Neural crest cell (in vitro differentiated cells): Measurements from ENCODE around the gene GTF2I. TPM values are rescaled to one million over a fixed set of nuclear protein-coding genes. Genes with fewer than 3 reads are reported as not detected.
"Not testable (repeated sequence)": the region's sequence is repeated elsewhere in the genome, so short reads cannot be mapped to it uniquely, and the experiment has no call there.

Source experiments
- DNase-seq: peaks from one replicate; pipeline ENCODE4 v3.0.0; 2021; ENCODE audit warnings: low read depth, mixed read lengths, low spot score
- H3K27ac Mint-ChIP-seq: one replicate; pipeline ENCODE4 v1.8.0; 2021; ENCODE audit warnings: mild to moderate bottlenecking, mixed read lengths; ENCODE audit not compliant: unreplicated experiment
- H3K27me3 Mint-ChIP-seq: 2 replicates; pipeline ENCODE4 v1.8.0; 2021; ENCODE audit warnings: low read depth, mild to moderate bottlenecking, mixed read lengths
- H3K36me3 Mint-ChIP-seq: 2 replicates; pipeline ENCODE4 v1.8.0; 2021; ENCODE audit warnings: low read depth, mild to moderate bottlenecking, mixed read lengths
- H3K4me1 Mint-ChIP-seq: 2 replicates; pipeline ENCODE4 v1.8.0; 2021; ENCODE audit warnings: mixed read lengths
- H3K4me3 Mint-ChIP-seq: one replicate; pipeline ENCODE4 v1.8.0; 2021; ENCODE audit warnings: mild to moderate bottlenecking, mixed read lengths
- H3K9me3 Mint-ChIP-seq: 2 replicates; pipeline ENCODE4 v1.8.0; 2021; ENCODE audit warnings: mixed read lengths
- total RNA-seq: library from RNA; stranded (reverse); gene quantifications from 2 replicates; pipeline ENCODE4 v1.2.1, GENCODE V29; 2021

GTF2I gene
- total RNA-seq, 1 donor from 2014 or later, result 396 TPM

- not testable (repeated sequence) for H3K36me3 Mint-ChIP-seq, H3K27ac Mint-ChIP-seq, H3K4me1 Mint-ChIP-seq, DNase-seq, H3K27me3 Mint-ChIP-seq, H3K9me3 Mint-ChIP-seq, H3K4me3 Mint-ChIP-seq
These were observed 99.2 kb downstream of the GTF2I start for GRCh38 chr7:74756673-74757072.

- not testable (repeated sequence) for H3K36me3 Mint-ChIP-seq, H3K4me1 Mint-ChIP-seq, DNase-seq, H3K27me3 Mint-ChIP-seq, H3K4me3 Mint-ChIP-seq, H3K27ac Mint-ChIP-seq, H3K9me3 Mint-ChIP-seq
These were observed 100.8 kb downstream of the GTF2I start for GRCh38 chr7:74758268-74758667.

DNA sequence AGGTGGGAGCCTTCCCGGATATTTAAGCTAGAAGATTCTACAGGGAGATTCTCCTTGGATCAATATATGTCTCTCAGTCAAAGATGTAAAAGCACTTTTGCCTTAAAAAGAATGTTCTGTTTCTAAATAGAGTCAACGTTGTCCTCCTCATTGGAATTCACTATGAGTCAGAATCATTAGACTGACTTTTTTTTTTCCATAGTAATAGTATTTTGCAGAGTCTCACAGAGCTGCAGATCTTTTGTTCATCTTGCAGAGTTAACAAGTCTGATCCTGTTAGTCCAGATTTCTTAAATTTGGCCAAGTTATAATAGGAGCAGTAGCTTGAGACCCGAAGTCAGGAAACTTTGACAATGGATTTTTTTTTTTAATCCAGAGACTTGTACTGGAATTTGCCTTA lies 101.5 kb downstream of the GTF2I start:
- H3K27ac Mint-ChIP-seq, H3K4me3 Mint-ChIP-seq, H3K36me3 Mint-ChIP-seq, H3K9me3 Mint-ChIP-seq, H3K27me3 Mint-ChIP-seq, H3K4me1 Mint-ChIP-seq, DNase-seq: not testable (repeated sequence)

DNA sequence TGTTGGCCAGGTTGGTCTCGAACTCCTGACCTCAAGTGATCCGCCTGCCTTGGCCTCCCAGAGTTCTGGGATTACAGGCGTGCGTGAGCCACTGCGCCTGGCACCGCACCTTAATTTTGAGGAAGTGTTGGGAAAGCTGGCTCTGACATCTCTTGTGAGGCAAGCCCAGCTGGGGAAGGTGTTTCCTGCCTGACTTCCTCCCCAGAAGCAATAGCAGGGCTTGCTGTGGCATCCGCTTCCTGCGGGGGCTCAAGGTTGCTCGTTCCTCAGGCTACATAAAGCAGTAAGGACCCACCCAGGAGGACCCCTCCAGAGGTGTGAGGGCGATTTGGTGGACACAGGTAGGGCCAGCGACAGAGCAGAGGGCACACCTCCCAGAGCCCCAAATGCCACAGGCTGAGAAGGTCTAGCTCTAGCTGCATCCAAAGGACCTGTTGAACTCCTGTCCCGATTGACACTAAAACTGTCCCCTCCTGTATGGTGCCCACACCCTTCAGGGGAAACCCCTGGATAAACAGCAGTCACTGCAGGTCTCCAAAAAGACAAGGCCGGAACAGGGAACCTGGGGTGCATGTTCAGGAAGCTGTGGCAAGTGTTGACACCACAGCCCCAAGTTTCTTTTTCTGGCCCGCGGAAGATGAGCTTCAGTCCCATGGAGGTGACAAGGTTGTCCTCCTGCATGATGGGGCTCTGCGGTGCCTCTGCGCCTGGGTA lies 107.8 kb downstream of the GTF2I start:
- not testable (repeated sequence) for H3K36me3 Mint-ChIP-seq, H3K27ac Mint-ChIP-seq, H3K4me3 Mint-ChIP-seq, DNase-seq, H3K27me3 Mint-ChIP-seq, H3K4me1 Mint-ChIP-seq, H3K9me3 Mint-ChIP-seq

GRCh38 chr7:74766509-74766908 lies 109.0 kb downstream of the GTF2I start:
- H3K9me3 Mint-ChIP-seq, H3K4me3 Mint-ChIP-seq, H3K27ac Mint-ChIP-seq: not testable (repeated sequence)

DNA sequence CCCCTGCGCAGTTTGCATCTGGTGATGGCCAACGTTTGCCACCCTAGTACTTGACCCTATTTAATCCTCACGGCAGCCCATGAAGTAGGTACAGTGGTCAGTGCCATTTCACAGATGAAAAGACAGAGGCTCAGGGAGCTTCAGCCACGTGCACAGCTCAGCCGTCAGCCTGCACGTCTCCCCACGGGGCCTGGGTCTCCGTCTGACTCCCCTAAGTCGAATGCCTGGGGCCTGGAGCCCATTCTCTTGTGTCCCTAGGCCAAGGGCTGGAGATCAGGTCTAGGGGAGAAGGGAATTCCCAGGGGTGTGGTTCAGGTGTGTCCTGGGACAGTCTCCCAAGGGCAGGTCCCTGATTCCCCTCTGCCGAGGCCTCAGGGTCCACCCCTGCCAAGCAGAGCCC lies 109.5 kb downstream of the GTF2I start:
- H3K4me1 Mint-ChIP-seq, H3K27me3 Mint-ChIP-seq, H3K36me3 Mint-ChIP-seq, H3K4me3 Mint-ChIP-seq, H3K9me3 Mint-ChIP-seq, H3K27ac Mint-ChIP-seq, DNase-seq: not testable (repeated sequence)

More at GRCh38 chr7:74766509-74766908, 109.0 kb downstream of the GTF2I start:
- not testable (repeated sequence) for H3K36me3 Mint-ChIP-seq, DNase-seq, H3K27me3 Mint-ChIP-seq, H3K4me1 Mint-ChIP-seq

DNA sequence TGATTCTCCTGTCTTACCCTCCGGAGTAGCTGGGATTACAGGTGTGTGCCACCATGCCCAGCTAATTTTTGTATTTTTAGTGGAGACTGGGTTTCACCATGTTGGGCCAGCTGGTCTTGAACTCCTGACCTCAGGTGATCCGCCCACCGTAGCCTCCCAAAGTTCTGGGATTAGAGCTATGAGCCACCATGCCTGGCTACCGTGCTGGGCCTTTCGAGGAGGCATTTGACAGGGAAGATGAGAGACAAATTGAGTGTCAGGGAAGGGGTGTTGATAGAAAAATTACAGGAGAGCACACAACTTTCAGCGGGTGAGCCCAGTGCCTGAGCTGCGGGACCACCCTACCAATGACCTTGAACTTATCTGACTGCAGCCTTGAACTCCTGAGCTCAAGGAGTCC lies 112.5 kb downstream of the GTF2I start:
- DNase-seq, result not testable (repeated sequence)

GRCh38 chr7:74772093-74772492 lies 114.6 kb downstream of the GTF2I start:
- not testable (repeated sequence) for H3K27me3 Mint-ChIP-seq, H3K4me3 Mint-ChIP-seq, DNase-seq, H3K27ac Mint-ChIP-seq, H3K9me3 Mint-ChIP-seq, H3K4me1 Mint-ChIP-seq, H3K36me3 Mint-ChIP-seq

More for the DNA sequence above, 112.5 kb downstream of the GTF2I start:
- H3K27ac Mint-ChIP-seq, H3K4me3 Mint-ChIP-seq, H3K36me3 Mint-ChIP-seq, H3K9me3 Mint-ChIP-seq, H3K4me1 Mint-ChIP-seq, H3K27me3 Mint-ChIP-seq: not testable (repeated sequence)

DNA sequence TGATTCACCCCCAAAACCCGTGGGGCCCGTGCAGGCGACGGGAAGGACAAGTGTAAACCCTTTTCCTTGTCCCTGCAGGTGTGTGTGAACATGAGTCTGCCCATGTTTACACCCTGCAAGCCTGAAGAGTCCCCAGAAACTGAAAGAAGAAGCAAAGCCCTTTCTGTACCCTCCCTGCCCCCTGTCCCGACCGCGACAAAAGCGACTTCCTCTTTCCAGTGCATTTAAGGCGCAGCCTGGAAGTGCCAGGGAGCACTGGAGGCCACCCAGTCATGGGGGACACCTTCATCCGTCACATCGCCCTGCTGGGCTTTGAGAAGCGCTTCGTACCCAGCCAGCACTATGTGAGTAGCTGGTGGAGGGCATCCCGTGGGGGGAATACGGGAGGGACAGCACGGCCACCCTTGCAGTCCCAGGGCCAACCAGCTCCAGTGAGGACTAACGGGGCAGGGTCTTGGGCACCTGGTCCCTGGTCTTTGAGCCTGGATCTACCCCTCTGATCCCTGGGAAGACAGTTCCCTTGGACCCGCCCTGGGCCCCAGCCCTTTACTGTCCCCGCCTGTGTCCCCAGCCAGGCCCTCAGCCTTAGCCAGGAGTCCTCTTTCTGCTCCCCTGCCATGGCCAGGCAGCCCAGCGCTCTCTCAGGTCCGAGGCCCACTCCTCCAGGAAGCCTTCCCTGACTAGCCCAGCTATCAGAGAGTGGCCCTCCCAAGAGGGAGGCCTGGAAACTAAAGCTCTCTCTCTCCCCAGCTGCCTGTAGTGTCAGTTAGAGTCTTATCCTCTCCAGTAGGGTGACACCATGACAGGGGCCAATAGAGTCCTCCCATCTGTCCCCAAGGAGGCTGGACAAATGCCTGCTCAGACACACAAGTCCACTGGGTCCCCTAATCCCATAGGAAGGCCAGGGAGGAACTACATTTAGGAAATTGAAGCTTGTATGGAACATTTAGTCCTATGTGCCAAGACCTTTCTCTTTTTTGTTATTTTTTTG lies 116.5 kb downstream of the GTF2I start, which contains the start of gene NCF1:
TSS of gene NCF1 (plus strand) at position 252 of the 991 bp plus-strand sequence. CDS start at position 273, 21 bp downstream.
- not testable (repeated sequence) for H3K9me3 Mint-ChIP-seq, DNase-seq, H3K27me3 Mint-ChIP-seq, H3K27ac Mint-ChIP-seq, H3K36me3 Mint-ChIP-seq, H3K4me1 Mint-ChIP-seq, H3K4me3 Mint-ChIP-seq

DNA sequence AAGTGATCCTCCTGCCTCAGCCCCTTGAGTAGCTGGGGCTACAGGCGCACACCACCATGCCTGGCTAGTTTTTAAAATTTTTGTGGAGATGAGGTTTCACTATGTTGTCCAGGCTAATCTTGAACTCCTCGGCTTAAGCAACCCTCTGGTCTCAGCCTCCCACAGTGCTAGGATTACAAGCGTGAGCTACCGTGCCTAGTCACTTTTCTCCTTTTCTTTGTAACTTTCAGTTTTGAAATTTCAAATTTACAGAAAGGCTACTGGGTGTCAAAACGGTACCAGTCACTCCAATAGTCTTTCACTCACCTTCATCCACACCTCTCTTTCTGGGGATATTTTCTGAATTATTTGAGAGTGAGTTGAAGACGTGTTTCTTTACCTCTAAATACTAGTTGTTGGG lies 117.6 kb downstream of the GTF2I start:
- not testable (repeated sequence) for H3K27me3 Mint-ChIP-seq, H3K4me3 Mint-ChIP-seq, DNase-seq, H3K27ac Mint-ChIP-seq, H3K9me3 Mint-ChIP-seq, H3K36me3 Mint-ChIP-seq, H3K4me1 Mint-ChIP-seq

DNA sequence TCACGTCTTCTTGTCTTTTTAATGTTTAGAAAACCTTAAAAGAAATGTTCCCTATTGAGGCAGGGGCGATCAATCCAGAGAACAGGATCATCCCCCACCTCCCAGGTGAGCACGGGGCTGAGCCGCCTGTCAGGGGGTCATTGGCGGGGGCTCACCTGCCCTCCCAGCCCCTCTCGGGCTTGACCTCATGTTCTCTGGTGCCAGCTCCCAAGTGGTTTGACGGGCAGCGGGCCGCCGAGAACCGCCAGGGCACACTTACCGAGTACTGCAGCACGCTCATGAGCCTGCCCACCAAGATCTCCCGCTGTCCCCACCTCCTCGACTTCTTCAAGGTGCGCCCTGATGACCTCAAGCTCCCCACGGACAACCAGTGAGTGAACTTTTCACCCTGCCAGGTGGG lies 121.5 kb downstream of the GTF2I start:
- H3K27ac Mint-ChIP-seq, H3K9me3 Mint-ChIP-seq, DNase-seq, H3K36me3 Mint-ChIP-seq, H3K4me1 Mint-ChIP-seq, H3K27me3 Mint-ChIP-seq, H3K4me3 Mint-ChIP-seq: not testable (repeated sequence)

DNA sequence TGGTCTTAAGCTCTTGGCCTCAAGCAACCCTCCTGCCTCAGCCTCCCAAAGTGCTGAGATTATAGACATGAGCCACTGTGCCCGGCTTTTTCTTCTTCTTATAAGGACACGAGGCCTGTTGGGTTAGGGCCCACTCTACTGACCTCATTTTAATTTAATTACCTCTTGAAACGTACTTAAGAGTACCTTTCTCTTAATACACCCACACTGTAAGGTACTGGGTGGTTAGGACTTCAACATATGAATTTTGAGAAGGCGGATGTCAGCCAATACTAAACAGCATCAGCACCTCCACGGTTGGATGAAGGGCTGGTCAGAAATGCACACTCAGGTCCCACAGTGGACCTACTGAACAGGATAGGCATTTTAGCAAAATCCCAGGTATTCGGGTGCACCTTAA lies 124.2 kb downstream of the GTF2I start:
- not testable (repeated sequence) for H3K4me3 Mint-ChIP-seq, H3K9me3 Mint-ChIP-seq, H3K4me1 Mint-ChIP-seq, H3K27ac Mint-ChIP-seq, H3K27me3 Mint-ChIP-seq, H3K36me3 Mint-ChIP-seq, DNase-seq

DNA sequence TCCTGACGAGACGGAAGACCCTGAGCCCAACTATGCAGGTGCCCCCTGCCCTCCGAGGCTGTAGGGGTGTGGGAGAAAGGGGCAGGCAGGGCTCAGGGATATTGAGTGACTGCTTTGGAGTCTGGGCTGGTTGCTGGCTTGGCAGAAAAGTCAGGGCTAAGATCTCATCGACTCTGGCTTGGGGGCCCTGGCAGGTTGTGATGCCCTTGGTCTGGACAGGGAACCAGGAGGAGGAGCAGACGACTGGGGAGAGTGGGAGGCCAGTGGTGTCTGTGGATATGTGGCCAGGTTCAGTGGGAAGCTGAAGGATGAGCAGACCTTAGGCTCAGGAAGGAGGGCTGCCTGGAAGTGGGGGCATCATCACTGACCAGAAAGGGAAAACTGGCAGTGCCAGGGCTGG lies 126.1 kb downstream of the GTF2I start:
- not testable (repeated sequence) for H3K36me3 Mint-ChIP-seq, DNase-seq, H3K27me3 Mint-ChIP-seq, H3K9me3 Mint-ChIP-seq, H3K4me1 Mint-ChIP-seq, H3K27ac Mint-ChIP-seq, H3K4me3 Mint-ChIP-seq
